8988T (cell line): ENCODE data around the gene NME2.
"Not testable (repeated sequence)": the region's sequence is repeated elsewhere in the genome, so short reads cannot be mapped to it uniquely, and the experiment has no call there.

ENCODE experiments used
- DNase-seq: peaks from one replicate; pipeline ENCODE4 v3.0.0; 2011

The NME2 gene

GRCh38 chr17:51166198-51166986, at the start of gene NME2:
Gene NME2, plus strand, starts transcription at chr17:51166411. Its CDS starts 420 bp downstream, at chr17:51166831.
- peak; percentile 81 for DNase-seq

GRCh38 chr17:51118330-51119195, 47.6 kb upstream of the NME2 start:
- no peak for DNase-seq

- no peak for DNase-seq
These were observed 46.5 kb upstream of the NME2 start for GRCh38 chr17:51119415-51120356.

- peak; percentile 34 for DNase-seq
These were observed 45.9 kb upstream of the NME2 start for GRCh38 chr17:51120357-51120738.

GRCh38 chr17:51120739-51121619, 45.2 kb upstream of the NME2 start, which contains the start of gene SPAG9:
Gene SPAG9, minus strand, starts transcription at chr17:51120868. Its CDS starts 212 bp downstream, at chr17:51120656.
- peak; percentile 82 for DNase-seq

- DNase-seq: peak; percentile 58
These were observed 44.4 kb upstream of the NME2 start for GRCh38 chr17:51121620-51122472.

GRCh38 chr17:51122473-51123115, 43.6 kb upstream of the NME2 start:
- DNase-seq: not testable (repeated sequence)

GRCh38 chr17:51124640-51125503, 41.3 kb upstream of the NME2 start:
- no peak for DNase-seq

- no peak for DNase-seq
These were observed 38.1 kb upstream of the NME2 start for GRCh38 chr17:51128076-51128475.

- no peak for DNase-seq
These were observed 33.3 kb upstream of the NME2 start for GRCh38 chr17:51132964-51133319.

- DNase-seq: no peak
These were observed 32.8 kb upstream of the NME2 start for GRCh38 chr17:51133365-51133764.

GRCh38 chr17:51135956-51136355, 30.3 kb upstream of the NME2 start:
- DNase-seq: no peak

- no peak for DNase-seq
These were observed 23.6 kb upstream of the NME2 start for GRCh38 chr17:51142597-51142996.

GRCh38 chr17:51144266-51145022, 21.8 kb upstream of the NME2 start:
- DNase-seq: no peak

- no peak for DNase-seq
These were observed 18.6 kb upstream of the NME2 start for GRCh38 chr17:51147650-51148049.

- DNase-seq: no peak
These were observed 17.0 kb upstream of the NME2 start for GRCh38 chr17:51149163-51149562.

- no peak for DNase-seq
These were observed 15.3 kb upstream of the NME2 start for GRCh38 chr17:51150932-51151331.

GRCh38 chr17:51152766-51153209, 13.4 kb upstream of the NME2 start:
- DNase-seq: no peak
